Liver (tissue), 3 donors: ENCODE results near the gene SLC34A3.

Source experiments
- EGR1 ChIP-seq, 2 donors: IDR thresholded peaks; 2 replicates each; pipeline ENCODE4 v1.6.1; 2016 to 2018; ENCODE audit warnings: antibody characterized with exemption in 2 of 2, low read depth in 2 of 2
- HNF4A ChIP-seq, 2 donors: conservative IDR thresholded peaks; 2 replicates each; pipeline ENCODE4 v1.6.1; 2016; ENCODE audit warnings: antibody characterized with exemption in 2 of 2, mild to moderate bottlenecking in 2 of 2
- RAD21 ChIP-seq, 2 donors: IDR thresholded peaks; 2 replicates each; pipeline ENCODE4 v1.6.1; 2016; ENCODE audit warnings: antibody characterized with exemption in 2 of 2, mild to moderate bottlenecking in 2 of 2
- SP1 ChIP-seq: IDR thresholded peaks from 2 replicates; pipeline ENCODE4 v1.6.1; 2018; ENCODE audit warnings: antibody characterized with exemption, mild to moderate bottlenecking
- TF ChIP-seq, protein P1 (sequence below): fragments of 150-350 bp; IDR thresholded peaks from 2 replicates; pipeline ENCODE4 v1.5.1; 2017; ENCODE audit warnings: improper control_type of control experiment, low read depth, low read length; ENCODE audit not compliant: missing input control
- TF ChIP-seq, protein P2 (sequence below): IDR thresholded peaks from 2 replicates; pipeline ENCODE4 v1.6.1; 2016; ENCODE audit warnings: antibody characterized with exemption
- TF ChIP-seq, protein P3 (sequence below): IDR thresholded peaks from 2 replicates; pipeline ENCODE4 v1.6.1; 2016; ENCODE audit warnings: antibody characterized with exemption, mild to moderate bottlenecking
- TF ChIP-seq, protein P4 (sequence below): IDR thresholded peaks from 2 replicates; pipeline ENCODE4 v1.6.1; 2016; ENCODE audit warnings: antibody characterized with exemption
- donor health status: healthy.
- donor health status: healthy.

DNA sequence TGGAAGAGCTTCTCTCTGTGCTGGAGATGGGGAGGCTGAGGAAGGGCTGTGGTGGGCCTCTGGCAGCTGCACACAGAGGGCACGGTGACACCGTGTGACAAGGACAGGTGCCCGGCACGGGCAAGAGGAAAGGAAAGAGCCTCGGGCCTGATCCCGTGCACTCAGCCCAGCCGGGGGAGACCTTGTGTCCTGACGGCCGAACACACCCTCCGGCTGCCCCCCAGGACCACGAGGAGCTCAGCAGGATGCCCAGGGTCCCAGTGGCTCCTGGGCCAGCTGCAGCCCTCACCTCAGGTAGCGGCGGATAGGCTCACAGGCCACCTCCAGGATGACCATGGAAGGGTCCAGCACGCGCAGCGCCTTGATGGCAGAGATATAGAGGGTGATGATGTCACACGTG is 47.9 kb upstream of the SLC34A3 start:
- TF ChIP-seq, protein P1, sequence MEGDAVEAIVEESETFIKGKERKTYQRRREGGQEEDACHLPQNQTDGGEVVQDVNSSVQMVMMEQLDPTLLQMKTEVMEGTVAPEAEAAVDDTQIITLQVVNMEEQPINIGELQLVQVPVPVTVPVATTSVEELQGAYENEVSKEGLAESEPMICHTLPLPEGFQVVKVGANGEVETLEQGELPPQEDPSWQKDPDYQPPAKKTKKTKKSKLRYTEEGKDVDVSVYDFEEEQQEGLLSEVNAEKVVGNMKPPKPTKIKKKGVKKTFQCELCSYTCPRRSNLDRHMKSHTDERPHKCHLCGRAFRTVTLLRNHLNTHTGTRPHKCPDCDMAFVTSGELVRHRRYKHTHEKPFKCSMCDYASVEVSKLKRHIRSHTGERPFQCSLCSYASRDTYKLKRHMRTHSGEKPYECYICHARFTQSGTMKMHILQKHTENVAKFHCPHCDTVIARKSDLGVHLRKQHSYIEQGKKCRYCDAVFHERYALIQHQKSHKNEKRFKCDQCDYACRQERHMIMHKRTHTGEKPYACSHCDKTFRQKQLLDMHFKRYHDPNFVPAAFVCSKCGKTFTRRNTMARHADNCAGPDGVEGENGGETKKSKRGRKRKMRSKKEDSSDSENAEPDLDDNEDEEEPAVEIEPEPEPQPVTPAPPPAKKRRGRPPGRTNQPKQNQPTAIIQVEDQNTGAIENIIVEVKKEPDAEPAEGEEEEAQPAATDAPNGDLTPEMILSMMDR = no peak
- TF ChIP-seq, protein P2, sequence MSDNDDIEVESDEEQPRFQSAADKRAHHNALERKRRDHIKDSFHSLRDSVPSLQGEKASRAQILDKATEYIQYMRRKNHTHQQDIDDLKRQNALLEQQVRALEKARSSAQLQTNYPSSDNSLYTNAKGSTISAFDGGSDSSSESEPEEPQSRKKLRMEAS = no peak
- TF ChIP-seq, protein P3, sequence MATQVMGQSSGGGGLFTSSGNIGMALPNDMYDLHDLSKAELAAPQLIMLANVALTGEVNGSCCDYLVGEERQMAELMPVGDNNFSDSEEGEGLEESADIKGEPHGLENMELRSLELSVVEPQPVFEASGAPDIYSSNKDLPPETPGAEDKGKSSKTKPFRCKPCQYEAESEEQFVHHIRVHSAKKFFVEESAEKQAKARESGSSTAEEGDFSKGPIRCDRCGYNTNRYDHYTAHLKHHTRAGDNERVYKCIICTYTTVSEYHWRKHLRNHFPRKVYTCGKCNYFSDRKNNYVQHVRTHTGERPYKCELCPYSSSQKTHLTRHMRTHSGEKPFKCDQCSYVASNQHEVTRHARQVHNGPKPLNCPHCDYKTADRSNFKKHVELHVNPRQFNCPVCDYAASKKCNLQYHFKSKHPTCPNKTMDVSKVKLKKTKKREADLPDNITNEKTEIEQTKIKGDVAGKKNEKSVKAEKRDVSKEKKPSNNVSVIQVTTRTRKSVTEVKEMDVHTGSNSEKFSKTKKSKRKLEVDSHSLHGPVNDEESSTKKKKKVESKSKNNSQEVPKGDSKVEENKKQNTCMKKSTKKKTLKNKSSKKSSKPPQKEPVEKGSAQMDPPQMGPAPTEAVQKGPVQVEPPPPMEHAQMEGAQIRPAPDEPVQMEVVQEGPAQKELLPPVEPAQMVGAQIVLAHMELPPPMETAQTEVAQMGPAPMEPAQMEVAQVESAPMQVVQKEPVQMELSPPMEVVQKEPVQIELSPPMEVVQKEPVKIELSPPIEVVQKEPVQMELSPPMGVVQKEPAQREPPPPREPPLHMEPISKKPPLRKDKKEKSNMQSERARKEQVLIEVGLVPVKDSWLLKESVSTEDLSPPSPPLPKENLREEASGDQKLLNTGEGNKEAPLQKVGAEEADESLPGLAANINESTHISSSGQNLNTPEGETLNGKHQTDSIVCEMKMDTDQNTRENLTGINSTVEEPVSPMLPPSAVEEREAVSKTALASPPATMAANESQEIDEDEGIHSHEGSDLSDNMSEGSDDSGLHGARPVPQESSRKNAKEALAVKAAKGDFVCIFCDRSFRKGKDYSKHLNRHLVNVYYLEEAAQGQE = no peak
- TF ChIP-seq, protein P4, sequence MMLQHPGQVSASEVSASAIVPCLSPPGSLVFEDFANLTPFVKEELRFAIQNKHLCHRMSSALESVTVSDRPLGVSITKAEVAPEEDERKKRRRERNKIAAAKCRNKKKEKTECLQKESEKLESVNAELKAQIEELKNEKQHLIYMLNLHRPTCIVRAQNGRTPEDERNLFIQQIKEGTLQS = no peak
- TF ChIP-seq EGR1 (IDR thresholded peaks at IDR 0.05; ENCODE audit: low read depth in 2 of 2) (no peak), RAD21 (IDR thresholded peaks at IDR 0.05) (no peak), SP1 (no peak), HNF4A (conservative IDR thresholded peaks at IDR 0.05) (no peak)
